ENCODE data around the gene FSTL5.

Gene FSTL5

GRCh38 chr4:162038112-162038511, 125.7 kb downstream of the FSTL5 start:
- no peak for TF ChIP-seq CTCF (IDR thresholded peaks at IDR 0.05; ENCODE audit: insufficient read depth, low read length, poor library complexity, severe bottlenecking)
- Histone ChIP-seq H3K27me3 (replicated peaks; ENCODE audit: control insufficient read depth, insufficient read depth, low read length) (no peaks in the 10 kb centered on the region), H3K36me3 (ENCODE audit: control insufficient read depth, insufficient read depth, low read length) (no peaks in the 10 kb centered on the region), H3K4me3 (replicated peaks; ENCODE audit: low read depth, low read length) (no peak overlapping the region)
- DNase-seq (ENCODE audit: extremely low read depth, insufficient read length), result no peak

GRCh38 chr4:162017863-162018262, 145.9 kb downstream of the FSTL5 start:
- H3K4me3 ChIP-seq (replicated peaks; ENCODE audit: low read depth, low read length), result no peak overlapping the region
- no peak for TF ChIP-seq CTCF (IDR thresholded peaks at IDR 0.05; ENCODE audit: insufficient read depth, low read length, poor library complexity, severe bottlenecking)

GRCh38 chr4:162016991-162017390, 146.8 kb downstream of the FSTL5 start:
- no peak for TF ChIP-seq CTCF (IDR thresholded peaks at IDR 0.05; ENCODE audit: insufficient read depth, low read length, poor library complexity, severe bottlenecking)
- no peak for DNase-seq (ENCODE audit: extremely low read depth, insufficient read length)
- H3K36me3 ChIP-seq (ENCODE audit: control insufficient read depth, insufficient read depth, low read length), result no peaks in the 10 kb centered on the region
- H3K27me3 ChIP-seq (replicated peaks; ENCODE audit: control insufficient read depth, insufficient read depth, low read length), result no peaks in the 10 kb centered on the region
- H3K4me3 ChIP-seq (replicated peaks; ENCODE audit: low read depth, low read length), result no peak overlapping the region

More at GRCh38 chr4:162017863-162018262, 145.9 kb downstream of the FSTL5 start:
- no peak for DNase-seq (ENCODE audit: extremely low read depth, insufficient read length)
- Histone ChIP-seq H3K36me3 (ENCODE audit: control insufficient read depth, insufficient read depth, low read length) (no peaks in the 10 kb centered on the region), H3K27me3 (replicated peaks; ENCODE audit: control insufficient read depth, insufficient read depth, low read length) (no peaks in the 10 kb centered on the region)

GRCh38 chr4:162016219-162016618, 147.6 kb downstream of the FSTL5 start:
- H3K27me3 ChIP-seq (replicated peaks; ENCODE audit: control insufficient read depth, insufficient read depth, low read length), result no peaks in the 10 kb centered on the region
- no peak overlapping the region for H3K4me3 ChIP-seq (replicated peaks; ENCODE audit: low read depth, low read length)
- no peak for DNase-seq (ENCODE audit: extremely low read depth, insufficient read length)
- no peaks in the 10 kb centered on the region for H3K36me3 ChIP-seq (ENCODE audit: control insufficient read depth, insufficient read depth, low read length)
- TF ChIP-seq CTCF (IDR thresholded peaks at IDR 0.05; ENCODE audit: insufficient read depth, low read length, poor library complexity, severe bottlenecking), result no peak

GRCh38 chr4:162015090-162015489, 148.7 kb downstream of the FSTL5 start:
- Histone ChIP-seq H3K36me3 (ENCODE audit: control insufficient read depth, insufficient read depth, low read length) (no peaks in the 10 kb centered on the region), H3K4me3 (replicated peaks; ENCODE audit: low read depth, low read length) (no peak overlapping the region), H3K27me3 (replicated peaks; ENCODE audit: control insufficient read depth, insufficient read depth, low read length) (no peaks in the 10 kb centered on the region)
- no peak for TF ChIP-seq CTCF (IDR thresholded peaks at IDR 0.05; ENCODE audit: insufficient read depth, low read length, poor library complexity, severe bottlenecking)
- DNase-seq (ENCODE audit: extremely low read depth, insufficient read length), result no peak

GRCh38 chr4:162011089-162011488, 152.7 kb downstream of the FSTL5 start:
- H3K36me3 ChIP-seq (ENCODE audit: control insufficient read depth, insufficient read depth, low read length), result no peaks in the 10 kb centered on the region
- no peak for DNase-seq (ENCODE audit: extremely low read depth, insufficient read length)
- no peak overlapping the region for H3K4me3 ChIP-seq (replicated peaks; ENCODE audit: low read depth, low read length)
- no peaks in the 10 kb centered on the region for H3K27me3 ChIP-seq (replicated peaks; ENCODE audit: control insufficient read depth, insufficient read depth, low read length)
- TF ChIP-seq CTCF (IDR thresholded peaks at IDR 0.05; ENCODE audit: insufficient read depth, low read length, poor library complexity, severe bottlenecking), result no peak

All from GM06990 (cell line).